Activated effector memory CD4-positive, alpha-beta T cell treated with Interleukin-2 at 50 U/mL for 16 hours (primary cell): Measurements from ENCODE around the gene RAD51B.
"Not testable (repeated sequence)": the region's sequence is repeated elsewhere in the genome, so short reads cannot be mapped to it uniquely, and the experiment has no call there.

ENCODE experiments used
- DNase-seq: peaks from one replicate; pipeline ENCODE4 v3.0.0-alpha.2; 2020

The RAD51B gene

DNA sequence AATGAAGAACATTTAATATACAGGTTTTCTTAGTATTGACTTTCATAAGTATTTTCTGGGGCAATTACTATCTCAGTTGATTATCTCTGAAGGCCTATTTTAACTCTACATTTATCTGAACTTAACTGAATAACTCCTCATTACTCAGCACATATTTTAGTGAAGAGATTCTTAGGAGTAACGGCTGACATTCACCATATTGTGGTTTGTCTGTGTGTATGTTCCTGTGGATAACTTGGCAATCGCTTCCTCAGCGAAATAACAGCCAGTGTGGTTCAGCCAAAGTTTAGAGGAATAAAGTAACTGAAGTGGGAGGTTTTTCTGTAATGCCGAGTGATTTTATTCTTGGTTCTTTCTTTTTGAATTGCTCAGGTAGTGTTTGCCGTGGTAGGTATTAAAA is 168.0 kb downstream of the RAD51B start:
- DNase-seq = no peak

DNA sequence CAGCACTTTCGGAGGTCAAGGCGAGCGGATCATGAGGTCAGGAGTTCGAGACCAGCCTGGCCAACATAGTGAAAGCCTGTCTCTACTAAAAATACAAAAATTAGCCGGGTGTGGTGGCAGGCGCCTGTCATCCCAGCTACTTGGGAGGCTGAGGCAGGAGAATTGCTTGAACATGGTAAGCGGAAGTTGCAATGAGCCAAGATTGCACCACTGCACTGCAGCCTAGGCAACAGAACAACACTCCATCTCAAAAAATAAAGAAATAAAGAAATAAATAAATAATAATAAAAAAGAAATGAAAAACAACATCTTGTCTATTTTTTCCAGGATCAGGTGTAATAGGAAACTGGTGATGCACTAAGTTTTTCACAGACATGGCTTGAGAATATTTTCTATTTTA is 168.6 kb downstream of the RAD51B start:
- not testable (repeated sequence) for DNase-seq

DNA sequence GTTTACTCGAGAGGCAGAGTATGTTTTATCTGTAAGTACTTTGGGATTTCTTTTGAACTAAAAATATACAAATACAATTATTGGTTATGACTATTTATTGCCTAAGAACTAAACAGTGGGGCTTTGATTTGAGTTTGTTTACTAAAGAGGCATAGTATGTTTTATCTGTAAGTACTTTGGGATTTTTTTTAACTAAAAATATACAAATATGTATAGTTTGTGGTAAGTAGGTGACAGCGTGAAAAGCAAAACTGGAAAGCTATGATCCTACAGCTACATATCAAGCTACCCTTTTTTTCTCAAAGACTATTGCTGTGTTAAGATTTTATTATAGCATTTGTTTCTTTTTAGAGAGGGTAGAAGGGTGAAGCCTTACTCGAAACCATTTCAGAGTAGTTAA is 171.0 kb downstream of the RAD51B start:
- no peak for DNase-seq

DNA sequence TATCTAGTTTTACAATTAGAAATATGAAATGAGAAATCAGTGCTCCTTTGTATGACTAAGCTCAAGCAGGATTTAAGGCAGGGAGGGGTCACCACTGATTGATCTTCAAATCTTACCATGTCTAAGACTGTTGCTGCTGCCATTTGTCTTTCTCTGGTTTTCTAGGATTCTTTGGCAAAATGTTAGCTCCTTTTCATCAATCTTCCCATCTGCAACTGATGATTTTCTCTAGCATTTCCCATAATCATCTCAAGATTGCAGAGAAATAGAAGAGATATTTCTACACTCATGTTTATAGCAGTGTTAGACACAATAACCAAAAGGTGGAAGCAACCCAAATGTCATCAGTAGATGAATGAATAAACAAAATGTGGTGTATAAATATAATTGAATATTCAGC is 175.0 kb downstream of the RAD51B start:
- DNase-seq = no peak

DNA sequence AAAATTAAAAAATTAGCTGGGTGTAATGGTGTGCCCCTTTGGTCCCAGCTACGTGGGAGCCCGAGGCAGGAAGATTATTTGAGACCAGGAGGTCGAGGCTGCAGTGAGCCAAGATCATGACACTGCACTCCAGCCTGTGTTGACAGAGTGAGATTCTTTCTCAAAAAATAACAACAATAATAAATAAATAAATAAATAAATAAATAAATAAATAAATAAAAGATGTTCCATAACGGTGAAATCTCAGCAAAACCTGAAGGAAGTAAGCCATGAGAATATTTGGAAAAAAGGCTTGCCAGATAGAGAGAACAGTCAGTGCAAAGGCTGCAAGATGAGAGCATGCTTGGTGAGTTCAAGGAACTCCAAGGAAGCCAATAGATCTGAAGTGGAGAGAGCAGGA is 176.7 kb downstream of the RAD51B start:
- no peak for DNase-seq

DNA sequence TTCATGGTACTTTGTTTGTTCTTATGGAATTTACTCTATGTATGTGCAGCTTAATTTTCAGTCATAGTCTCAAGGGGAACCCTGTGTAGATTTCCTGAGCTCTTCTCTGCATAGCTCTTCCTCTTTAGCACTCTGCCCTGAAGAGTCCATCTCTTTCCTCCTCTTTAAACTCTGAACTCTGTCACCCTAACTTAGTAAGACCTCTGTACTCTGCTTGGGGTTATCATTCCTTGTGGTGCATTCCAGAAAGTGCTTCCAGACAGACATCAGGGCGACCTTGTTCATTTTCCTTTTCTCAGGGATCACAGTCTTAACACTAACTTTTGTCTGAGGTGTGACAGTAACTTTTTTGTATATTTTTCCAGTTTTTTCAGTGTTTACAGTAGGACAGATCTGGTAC is 179.3 kb downstream of the RAD51B start:
- no peak for DNase-seq

DNA sequence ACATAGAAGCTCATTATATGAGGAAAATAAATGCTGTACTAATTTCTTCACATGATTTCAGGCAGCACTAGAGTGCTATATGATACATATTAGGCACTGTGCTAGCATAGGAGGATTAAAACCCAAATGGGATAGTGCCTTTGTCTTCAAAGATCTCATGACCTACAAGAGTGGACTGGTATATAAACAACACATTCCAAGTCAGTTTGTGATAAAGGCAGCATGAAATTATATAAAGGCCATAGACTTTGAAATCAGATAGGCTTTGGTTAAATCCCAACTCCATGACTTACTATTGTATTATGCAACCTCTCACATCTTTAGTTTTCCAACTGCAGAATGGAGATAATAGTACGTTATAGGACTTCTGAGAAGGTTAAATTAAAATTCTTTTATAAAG is 179.7 kb downstream of the RAD51B start:
- no peak for DNase-seq

DNA sequence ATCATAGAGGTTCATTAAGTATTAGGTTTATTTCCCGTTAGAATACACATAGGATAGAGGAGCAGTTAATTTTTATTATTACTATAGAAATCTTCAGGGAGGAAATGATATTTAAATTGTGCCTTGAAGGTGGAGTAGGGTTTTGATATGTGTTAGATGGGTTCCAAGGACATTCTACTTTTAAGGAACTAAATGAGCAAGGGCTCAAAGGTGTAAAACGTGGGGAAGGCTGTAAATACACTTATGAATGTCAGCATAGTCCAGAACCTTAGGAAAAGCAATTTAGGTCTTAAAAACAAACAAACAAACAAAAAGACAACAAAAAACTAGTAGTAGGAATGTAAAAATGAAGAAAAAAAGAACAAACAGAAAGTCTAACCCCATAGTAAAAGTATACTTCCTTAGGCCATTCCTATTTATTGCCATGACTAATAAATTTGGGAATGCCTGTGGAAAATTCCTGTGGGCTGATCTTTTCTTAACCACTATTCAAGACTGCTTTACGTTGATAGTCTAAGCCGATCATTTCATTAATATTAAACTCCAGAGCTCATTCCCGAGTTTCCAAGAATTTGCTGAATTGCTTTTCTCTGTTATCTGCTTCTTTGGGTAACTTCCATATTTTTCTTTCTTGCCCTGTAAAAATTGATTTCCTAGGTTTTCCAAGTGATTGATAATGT is 180.3 kb downstream of the RAD51B start:
- no peak for DNase-seq

DNA sequence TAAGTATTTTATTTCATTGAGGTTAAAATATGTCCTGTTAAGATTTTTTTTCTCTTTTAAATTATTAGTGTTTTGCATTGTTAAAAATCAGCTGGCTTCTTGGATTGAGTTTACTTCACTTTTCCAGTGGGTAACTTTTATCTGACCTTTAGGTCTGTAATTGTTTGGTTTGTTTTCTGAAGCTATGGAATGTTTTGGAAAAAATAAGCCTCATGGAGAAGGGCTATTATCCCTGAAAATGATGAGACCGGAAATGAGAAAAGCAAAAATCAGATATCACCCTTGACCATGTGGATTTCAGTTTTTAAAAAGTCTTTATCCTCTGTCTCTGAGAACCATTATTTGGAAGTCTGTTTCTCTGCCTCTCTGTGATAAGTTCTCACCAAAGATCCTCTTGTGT is 180.9 kb downstream of the RAD51B start:
- DNase-seq = no peak

DNA sequence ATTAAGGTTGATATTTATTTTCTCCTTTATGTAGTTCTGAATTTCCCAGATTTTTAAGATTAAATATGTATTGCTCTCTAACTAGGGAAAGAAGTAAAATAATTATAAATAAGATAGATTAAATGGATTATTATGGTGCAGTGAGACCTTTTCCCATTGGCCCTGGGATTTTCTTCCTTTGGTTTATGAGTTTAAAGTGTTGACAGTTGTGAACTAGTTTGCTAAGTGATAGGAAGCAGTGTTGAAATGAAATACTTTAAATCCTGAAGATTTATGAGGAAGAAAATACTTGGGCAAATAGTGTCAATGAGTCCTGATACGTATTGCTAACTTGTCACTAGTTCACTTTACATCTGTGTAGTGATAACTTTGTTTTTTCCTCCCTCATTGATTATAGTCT is 188.9 kb downstream of the RAD51B start:
- no peak for DNase-seq

DNA sequence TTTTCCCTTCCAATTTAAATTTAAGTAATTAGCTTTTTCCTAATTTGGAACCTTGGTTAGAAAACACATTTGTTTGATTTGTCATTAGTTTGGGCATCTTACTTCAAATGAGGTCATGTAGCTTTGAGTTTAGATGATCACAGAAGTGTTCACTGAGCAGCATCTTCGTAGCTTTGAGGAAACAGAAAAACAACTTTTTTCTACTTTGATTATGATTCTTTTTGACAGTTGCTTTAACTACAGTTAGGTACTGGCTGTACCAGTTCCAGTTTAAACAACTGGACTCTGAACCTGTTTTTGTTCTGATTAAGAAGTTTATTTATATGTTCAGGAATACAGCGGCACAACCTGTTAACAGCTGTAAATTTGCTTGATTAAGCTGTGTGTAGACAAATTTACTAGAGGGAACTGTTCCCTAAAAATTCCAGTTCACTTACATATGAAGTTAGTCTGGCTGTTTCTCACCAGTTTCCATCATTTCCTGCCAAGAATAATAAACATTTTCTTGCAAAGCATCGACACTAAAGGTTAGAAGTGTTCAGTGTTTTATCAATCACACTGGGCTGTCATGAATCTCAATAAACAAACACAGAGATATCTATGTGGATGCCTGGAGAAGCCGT is 191.9 kb downstream of the RAD51B start:
- DNase-seq = no peak

DNA sequence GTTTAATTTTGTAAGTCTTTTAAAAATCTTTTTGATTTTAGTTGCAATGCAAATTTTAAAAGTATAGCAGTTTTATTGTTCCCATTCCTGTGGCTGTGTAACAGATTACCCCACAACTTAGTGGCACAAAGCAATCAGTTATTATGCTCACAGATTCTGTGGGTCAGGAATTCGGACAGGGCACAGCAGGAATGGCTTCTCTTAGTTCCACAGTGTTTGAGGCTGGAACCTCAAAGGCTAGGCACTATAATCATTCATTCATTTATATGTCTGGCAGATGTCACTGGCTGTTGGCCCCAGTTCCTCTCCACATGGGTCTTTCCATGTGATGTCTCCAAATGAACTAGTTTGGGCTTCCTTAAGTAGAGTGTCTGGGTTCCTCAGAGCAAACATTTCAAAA is 193.3 kb downstream of the RAD51B start:
- no peak for DNase-seq

DNA sequence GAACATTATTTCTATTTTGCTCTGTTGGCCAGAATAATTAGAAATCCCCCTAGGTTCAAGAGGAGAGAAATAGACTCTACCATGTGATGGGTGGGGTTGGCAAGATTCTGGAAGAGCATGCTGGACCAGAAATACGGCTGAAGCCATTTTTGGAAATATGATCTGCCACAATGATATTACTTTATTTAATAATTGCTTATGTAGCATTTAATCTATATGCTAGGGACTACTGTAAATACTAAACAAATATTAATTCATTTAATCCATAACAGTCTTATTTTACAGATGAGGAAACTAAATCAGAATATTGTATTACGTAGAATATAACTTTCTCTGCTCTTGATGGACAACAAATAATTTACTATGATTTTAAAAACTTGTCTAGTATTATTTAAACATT is 193.7 kb downstream of the RAD51B start:
- DNase-seq = no peak

DNA sequence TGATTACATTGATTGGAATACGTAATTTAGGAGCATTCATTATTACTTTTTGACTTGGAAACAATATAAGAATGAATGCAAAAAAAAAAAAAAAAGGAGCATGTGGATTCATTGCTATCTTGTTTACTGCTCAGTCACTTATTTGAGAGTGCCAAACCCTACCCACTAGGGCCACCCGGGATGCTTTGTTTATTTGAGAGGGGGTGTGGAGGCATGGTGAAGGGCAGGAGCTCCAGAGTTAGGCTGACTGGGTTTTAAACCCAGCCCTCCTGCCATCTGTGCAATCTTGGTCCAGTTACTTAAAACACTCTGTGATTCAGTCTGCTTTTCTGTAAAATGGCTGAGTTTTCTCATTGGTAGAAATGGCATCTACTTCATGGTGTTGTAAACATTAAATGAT is 195.2 kb downstream of the RAD51B start:
- DNase-seq = no peak

DNA sequence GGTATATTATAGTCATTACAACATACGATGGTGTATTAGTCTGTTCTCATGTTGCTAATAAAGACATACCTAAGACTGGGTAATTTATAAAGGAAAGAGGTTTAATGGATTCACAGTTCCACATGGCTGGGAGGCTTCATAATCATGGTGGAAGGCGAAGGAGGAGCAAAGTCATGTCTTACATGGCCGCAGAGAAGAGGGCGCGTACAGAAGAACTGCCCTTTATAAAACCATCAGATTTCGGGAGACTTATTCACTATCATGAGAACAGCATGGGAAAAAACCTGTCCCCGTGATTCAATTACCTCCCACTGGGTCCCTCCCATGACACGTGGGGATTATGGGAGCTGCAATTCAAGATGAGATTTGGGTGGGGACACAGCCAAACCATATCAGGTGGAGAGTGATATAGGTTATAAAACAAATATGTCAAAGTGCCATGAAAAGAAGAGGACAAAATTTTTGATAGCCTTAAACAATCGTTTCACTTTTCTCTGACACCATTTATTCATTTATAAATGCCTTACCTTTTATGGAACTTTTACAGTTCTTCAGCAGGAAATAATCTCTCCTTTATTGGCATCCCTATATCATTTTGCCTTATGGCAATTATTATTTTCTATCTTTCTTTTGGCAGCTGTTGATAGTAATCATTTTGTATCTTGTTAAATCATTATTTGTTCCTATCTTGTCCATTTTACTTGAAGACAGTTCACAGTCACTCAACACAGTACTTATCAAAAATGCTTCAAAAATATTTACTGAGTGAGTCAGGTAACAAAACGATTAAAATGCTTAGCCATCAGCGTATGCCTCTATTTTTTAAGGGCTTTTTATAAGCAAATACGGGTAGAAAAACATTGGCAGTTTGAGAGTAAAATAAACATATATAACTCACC is 196.0 kb downstream of the RAD51B start:
- DNase-seq = no peak

DNA sequence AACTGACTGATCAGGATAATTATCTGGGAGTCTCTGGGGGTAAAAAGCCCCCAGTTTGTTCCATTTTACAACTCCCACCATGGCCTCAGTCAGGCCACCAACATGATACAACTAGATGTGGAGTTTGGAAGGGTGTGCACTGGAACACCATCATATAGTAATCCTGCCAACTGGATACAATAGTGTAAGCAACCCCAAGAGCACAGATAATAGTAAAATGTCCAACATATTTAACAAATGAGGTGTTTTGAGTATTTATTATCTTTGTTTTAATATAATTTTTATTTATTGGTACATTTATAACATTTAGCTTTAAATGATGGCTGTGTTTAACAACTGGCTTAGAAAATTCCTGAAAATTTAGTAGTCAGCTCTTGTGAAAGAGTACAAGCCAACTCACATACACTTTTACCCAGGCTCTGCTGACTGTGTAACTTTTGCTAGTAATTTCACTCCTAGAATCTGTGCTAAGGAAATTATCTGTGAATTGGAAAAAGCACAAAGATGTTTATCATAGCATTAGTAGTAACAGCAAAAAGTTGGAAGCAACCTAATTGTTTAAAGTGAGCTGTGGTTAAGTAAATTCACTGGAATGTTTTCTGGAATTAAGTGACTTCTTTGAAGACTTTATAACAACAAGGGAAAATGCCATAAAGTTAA is 196.8 kb downstream of the RAD51B start:
- DNase-seq = no peak

DNA sequence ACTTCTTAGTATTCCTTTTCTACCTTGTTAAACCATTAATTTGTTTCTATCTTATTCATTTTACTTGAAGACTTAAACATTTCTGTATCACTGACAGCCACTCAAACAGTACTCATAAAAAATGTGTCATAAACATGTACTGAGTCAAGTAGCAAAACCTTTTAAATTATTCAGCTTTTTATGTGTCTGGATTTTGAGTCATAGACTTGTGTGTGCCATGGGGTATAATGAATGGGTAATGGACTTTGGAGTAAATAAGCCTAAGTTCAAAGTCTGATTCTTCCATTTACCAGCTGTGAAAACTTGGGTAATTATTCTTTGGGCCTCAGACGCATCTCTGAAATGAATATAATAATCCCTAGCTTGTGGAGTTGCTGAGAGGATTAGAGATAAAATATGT is 199.0 kb downstream of the RAD51B start:
- no peak for DNase-seq

DNA sequence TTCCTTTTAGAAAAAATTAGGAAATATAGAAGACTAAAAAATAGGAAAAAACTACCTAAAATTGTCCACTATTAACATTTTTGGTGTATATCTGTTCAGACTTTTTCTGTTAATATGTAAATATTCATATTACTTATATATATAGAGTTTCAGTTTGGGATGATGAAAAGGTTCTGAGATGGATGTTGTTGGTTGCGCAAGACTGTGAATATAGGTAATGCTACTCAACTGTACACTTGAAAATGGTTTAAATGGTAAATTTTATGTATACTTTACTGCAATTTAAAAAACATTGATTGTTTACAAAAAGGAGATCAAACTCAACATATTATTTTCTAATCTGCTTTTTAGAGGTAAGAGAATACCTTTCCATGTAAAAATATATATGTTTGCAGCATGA is 200.9 kb downstream of the RAD51B start:
- DNase-seq = no peak

DNA sequence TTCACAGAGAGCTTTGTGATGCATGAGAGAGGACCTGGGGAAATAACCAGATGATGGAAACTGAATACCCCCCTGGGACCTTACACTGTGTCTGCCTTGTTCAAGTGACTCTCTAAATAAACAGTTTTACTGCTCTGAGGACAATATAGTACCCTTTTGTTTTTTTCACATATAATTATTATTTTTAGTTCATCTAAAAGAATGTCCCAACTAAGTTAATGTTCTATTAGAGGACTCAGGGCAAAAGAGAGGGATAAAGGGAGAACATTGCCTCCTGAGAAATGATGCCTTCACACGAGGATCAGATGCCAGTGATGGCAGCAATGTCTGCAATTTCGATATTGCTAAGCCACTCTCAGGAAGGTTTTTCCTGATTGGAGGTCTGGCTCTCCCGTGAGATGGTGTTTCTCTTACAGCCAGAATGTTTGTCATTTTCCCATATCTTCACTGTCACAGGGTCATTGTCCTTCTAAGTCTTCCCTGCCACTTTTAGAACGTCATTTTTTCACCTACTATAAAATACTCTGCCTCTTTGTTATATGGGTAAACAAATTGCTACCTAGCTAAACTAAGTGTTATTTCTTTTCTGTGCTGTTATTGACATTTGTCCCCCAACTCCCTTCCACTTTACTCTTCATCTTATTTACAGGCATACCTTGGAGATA is 201.6 kb downstream of the RAD51B start:
- DNase-seq = no peak

DNA sequence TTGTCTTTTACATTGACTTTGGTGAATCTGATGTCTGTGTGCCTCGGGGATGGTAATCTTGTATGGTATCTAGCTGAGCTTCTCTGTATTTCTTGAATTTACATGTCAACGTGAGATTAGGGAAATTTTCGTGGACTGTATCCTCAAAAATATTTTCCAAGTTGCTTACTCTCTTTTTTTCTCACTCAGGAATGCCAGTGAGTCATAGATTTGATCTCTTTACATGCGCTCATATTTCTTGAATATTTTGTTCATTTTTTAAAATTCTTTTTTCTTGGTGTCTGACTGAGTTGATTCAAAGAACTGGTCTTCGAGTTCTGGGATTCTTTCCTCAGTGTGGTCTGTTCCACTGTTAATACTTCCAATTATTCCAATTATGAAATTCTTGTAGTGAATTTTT is 207.7 kb downstream of the RAD51B start:
- DNase-seq = no peak

DNA sequence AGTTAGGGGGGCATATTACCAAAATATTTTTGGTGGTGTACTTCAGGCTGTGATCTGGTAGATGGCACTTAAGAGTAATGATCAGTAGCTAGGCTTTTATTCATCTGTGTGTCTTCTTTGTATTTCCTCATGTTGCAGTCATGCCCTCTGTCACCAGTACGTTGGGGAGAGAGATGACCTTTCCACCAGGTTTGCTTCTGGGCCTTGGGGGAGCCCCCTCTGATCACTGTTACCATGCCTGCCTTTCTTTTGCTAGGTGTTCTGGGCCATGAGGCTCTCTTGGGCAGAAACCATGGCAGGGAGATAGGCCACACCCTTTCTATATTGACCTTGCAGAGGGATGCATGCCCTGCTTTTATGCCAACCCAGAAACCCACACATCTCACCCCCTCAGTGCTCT is 208.5 kb downstream of the RAD51B start:
- no peak for DNase-seq

DNA sequence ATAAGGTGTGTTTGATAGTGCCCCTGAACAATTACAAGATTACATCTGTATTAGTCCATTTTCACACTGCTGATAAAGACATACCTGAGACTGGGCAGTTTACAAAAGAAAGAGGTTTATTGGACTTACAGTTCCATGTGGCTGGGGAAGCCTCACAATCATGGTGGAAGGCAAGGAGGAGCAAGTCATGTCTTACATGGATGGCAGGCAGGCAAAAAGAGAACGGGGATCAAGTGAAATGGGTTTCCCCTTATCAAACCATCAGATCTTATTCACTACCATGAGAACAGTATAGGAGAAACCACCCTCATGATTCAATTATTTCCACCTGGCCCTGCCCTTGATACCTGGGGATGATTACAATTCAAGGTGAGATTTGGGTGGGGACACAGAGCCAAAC is 211.4 kb downstream of the RAD51B start:
- not testable (repeated sequence) for DNase-seq

DNA sequence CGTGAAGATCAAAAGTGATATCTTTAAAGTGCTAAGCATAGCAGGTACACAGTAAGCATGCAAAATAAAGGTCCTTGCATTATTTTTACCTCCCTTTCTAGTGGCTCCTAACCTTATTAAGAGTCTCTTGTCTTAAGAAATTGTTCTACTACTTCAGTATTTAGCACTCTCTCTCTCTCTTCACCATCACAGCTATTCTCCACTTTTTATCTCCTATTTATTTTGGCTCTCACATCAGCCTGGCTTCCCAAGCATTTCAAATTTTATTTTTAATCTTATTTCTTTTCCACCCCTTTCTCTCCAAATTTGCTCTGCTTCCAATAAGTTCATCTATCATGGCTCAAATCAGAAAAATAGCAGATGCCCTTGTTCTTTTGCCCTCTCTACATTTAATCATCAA is 212.6 kb downstream of the RAD51B start:
- DNase-seq = no peak
